GM12878 (cell line): Measurements from ENCODE around the gene DNAH8.

Experiments used
- CBX3 ChIP-seq: fragments of 200-600 bp; sonication (generic); IDR thresholded peaks from 2 replicates; pipeline ENCODE4 v1.6.1; 2016; ENCODE audit warnings: low read depth, borderline replicate concordance
- CBX5 ChIP-seq: sonication (generic); IDR thresholded peaks from 2 replicates; pipeline ENCODE4 v1.6.1; 2016; ENCODE audit warnings: low read depth, moderate library complexity, mild to moderate bottlenecking, inconsistent platforms
- CHD1 ChIP-seq: IDR thresholded peaks from 2 replicates; pipeline ENCODE4 v1.6.1; 2012; ENCODE audit warnings: low read depth, low read length, improper control_type of control experiment
- JUND ChIP-seq: IDR thresholded peaks from 2 replicates; pipeline ENCODE4 v1.6.1; 2012; ENCODE audit warnings: low read depth, mild to moderate bottlenecking, low read length, improper control_type of control experiment, moderate library complexity
- NR2F1 ChIP-seq: fragments of 450-650 bp; conservative IDR thresholded peaks from 2 replicates; pipeline ENCODE4 v1.6.1; 2017; ENCODE audit warnings: mild to moderate bottlenecking
- NRF1 ChIP-seq: conservative IDR thresholded peaks from 2 replicates; pipeline ENCODE4 v1.6.1; 2011; ENCODE audit warnings: mild to moderate bottlenecking, low read depth, low read length, improper control_type of control experiment
- POLR2A ChIP-seq: IDR thresholded peaks from 2 replicates; pipeline ENCODE4 v1.6.1; 2011; ENCODE audit warnings: low read depth, mild to moderate bottlenecking, low read length
- POLR2AphosphoS5 ChIP-seq: IDR thresholded peaks from 2 replicates; pipeline ENCODE4 v1.6.1; 2011; ENCODE audit warnings: mild to moderate bottlenecking, low read length, inconsistent platforms
- RAD51 ChIP-seq: fragments of 450-650 bp; IDR thresholded peaks from 2 replicates; pipeline ENCODE4 v1.6.1; 2016; ENCODE audit warnings: moderate library complexity, mild to moderate bottlenecking, inconsistent platforms
- SP1 ChIP-seq: IDR thresholded peaks from one replicate; pipeline ENCODE4 v1.6.1; 2011; ENCODE audit warnings: low read depth, low read length
- SREBF2 ChIP-seq: IDR thresholded peaks from 2 replicates; pipeline ENCODE4 v1.6.1; 2012; ENCODE audit warnings: mild to moderate bottlenecking, low read length
- SRF ChIP-seq, 2 experiments: IDR thresholded peaks; 2 replicates each; pipeline ENCODE4 v1.6.1; 2011; ENCODE audit warnings: low read depth in 2 of 2, low read length in 2 of 2, mild to moderate bottlenecking in 1 of 2, moderate library complexity in 1 of 2
- TCF7 ChIP-seq: IDR thresholded peaks from 2 replicates; pipeline ENCODE4 v1.6.1; 2014; ENCODE audit warnings: antibody characterized with exemption, borderline replicate concordance
- TF ChIP-seq, protein P1 (sequence below), 3 experiments: IDR thresholded peaks in 2 of 3; conservative IDR thresholded peaks in 1 of 3; 2 replicates each; pipeline ENCODE4 v1.5.1; 2011; ENCODE audit warnings: low read depth in 3 of 3, low read length in 3 of 3, mild to moderate bottlenecking in 3 of 3, control low read depth in 2 of 3, moderate library complexity in 2 of 3, inconsistent platforms in 1 of 3, mixed read lengths in 1 of 3; ENCODE audit not compliant: control insufficient read depth in 2 of 3, insufficient read depth in 1 of 3; ENCODE audit errors: extremely low read depth in 1 of 3

- TF ChIP-seq TCF7 (no peak), POLR2AphosphoS5 (no peak), CBX5 (no peak), POLR2A (no peak), SP1 (no peak), RAD51 (no peak), NR2F1 (no peak), NRF1 (no peak), SRF (IDR thresholded peaks at IDR 0.05; ENCODE audit: low read depth in 2 of 2, low read length in 2 of 2) (no peak), JUND (no peak), CBX3 (no peak), SREBF2 (no peak), CHD1 (no peak)
- TF ChIP-seq, protein P1, sequence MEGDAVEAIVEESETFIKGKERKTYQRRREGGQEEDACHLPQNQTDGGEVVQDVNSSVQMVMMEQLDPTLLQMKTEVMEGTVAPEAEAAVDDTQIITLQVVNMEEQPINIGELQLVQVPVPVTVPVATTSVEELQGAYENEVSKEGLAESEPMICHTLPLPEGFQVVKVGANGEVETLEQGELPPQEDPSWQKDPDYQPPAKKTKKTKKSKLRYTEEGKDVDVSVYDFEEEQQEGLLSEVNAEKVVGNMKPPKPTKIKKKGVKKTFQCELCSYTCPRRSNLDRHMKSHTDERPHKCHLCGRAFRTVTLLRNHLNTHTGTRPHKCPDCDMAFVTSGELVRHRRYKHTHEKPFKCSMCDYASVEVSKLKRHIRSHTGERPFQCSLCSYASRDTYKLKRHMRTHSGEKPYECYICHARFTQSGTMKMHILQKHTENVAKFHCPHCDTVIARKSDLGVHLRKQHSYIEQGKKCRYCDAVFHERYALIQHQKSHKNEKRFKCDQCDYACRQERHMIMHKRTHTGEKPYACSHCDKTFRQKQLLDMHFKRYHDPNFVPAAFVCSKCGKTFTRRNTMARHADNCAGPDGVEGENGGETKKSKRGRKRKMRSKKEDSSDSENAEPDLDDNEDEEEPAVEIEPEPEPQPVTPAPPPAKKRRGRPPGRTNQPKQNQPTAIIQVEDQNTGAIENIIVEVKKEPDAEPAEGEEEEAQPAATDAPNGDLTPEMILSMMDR (IDR thresholded peaks at IDR 0.05 in 2 of 3, conservative IDR thresholded peaks at IDR 0.05 in 1 of 3; ENCODE audit: control insufficient read depth in 2 of 3, extremely low read depth in 1 of 3, insufficient read depth in 1 of 3, low read depth in 3 of 3, low read length in 3 of 3), result no peak
These were observed 157.9 kb downstream of the DNAH8 start for GRCh38 chr6:38873001-38873400.
